Ureter (tissue), 1 donor: ENCODE results near the gene AGBL2. TPM values are rescaled to one million over a fixed set of nuclear protein-coding genes. Genes with fewer than 3 reads are reported as not detected.

ENCODE experiments used
- DNase-seq: peaks from one replicate; pipeline ENCODE4 v3.0.0-alpha.2; 2020; ENCODE audit warnings: low spot score
- total RNA-seq: library from RNA; stranded (reverse); gene quantifications from one replicate; pipeline ENCODE4 v1.2.4, GENCODE V29; 2023
- donor health status: DM: yes; HTN: yes; CAD: no.

Gene AGBL2
- total RNA-seq, 1 donor from 2014 or later = 4.9 TPM

DNA sequence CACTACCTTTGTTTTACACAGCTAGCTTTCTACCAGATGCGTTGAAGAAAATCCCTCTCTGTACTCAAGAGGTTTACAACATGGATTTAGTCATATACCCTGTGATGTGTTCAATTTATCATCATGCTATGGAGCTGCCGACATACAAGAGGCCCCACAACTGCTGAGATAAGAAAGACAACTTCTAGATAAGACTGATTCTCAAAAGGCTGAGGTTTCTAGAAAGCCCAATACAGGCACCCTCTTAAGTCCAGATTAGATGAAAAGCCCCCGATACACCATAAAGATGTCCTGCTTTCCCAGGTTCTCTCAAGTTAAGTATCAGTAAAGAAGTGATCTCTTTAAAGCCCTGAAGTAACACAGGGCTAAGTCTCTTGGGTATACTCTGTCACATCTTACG is 87.1 kb downstream of the AGBL2 start:
- DNase-seq = no peak

DNA sequence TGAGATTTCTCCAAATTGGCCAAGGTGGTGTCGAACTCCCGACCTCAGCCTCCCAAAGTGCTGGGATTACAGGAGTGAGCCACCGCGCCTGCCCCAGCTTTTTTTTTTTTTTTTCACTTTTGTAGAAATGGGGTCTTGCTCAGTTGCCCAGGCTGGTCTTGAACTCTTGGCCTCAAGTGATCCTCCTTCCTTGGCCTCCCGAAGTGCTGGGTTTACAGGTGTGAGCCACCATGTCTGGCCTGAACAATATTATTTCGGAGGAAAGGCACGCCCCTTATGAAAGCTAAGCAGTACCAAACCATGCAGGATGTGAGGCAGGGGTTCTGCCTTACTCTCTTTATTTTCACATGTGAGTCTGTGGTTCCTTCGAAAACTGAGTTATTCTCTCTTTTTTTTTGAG is 88.9 kb downstream of the AGBL2 start:
- DNase-seq = no peak

DNA sequence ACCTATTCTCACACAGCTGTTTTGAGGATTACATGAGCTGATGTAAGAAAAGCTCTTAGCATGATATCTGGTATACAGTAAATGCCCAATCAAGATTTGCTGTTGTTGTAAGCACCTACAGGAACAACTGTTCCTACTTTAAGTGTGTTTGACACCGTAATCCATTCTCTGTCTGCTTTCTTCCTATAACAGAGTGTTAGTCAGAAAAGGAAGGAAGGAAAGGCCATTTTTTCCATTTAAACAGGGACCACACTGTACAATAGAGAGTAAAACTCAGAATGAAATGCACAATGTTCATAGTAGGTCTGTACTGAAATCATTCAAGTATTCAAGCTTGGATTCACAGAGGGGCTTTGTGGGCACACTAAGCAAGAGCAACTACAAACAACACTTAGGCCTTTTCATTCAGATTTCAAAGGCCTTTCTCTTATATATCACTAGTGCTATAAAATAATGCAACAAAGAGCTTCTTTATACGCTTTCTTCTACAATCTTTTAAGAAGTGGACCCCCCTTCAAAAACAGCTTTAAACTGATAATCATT is 94.3 kb downstream of the AGBL2 start:
- no peak for DNase-seq

DNA sequence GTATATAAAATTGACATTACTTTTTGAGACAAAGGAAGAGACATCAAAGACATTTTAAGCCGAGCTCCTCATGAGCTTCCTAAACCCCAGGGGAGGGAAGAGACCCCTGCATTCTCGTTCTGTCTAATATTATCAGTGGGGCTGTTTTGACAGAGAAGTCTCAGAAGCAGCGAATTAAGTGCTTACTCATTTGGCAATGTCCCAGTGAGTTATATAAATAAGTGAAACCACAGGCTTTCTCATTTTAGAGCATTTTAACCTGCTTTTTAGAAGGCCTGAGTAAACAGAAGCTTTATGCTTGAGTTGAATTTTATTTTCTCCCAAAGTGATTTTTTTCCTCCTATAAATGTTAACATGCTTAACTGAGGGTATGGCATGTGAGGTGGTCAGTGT is 97.8 kb downstream of the AGBL2 start:
- DNase-seq = no peak

DNA sequence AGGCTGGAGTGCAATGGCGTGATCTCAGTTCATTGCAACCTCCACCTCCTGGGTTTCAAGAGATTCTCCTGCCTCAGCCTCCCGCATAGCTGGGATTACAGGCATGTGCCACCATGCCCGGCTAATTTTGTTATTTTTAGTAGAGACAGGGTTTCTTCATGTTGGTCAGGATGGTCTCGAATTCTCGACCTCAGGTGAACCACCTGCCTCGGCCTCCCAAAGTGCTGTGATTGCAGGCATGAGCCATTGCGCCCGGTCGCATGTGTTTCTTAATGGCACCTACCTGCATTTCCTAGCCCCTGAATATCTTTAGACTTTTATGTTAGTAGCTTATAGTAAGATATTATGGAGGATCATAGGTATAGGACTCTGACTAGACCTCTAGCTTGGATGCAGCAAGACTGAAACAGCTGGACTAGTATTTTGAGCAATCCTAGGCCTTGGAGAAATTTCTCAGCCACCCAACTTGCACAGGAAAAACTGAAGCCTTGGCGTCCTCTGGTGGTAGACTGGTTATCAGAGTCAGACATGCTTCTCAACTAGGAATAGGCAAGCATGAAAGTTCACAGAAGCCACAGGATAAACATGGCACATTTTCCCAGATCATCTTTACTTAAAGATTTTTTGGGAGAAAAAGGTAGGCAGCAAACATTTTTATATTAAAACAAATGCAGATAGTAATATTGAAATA is 98.3 kb downstream of the AGBL2 start:
- DNase-seq = peak; percentile 50

DNA sequence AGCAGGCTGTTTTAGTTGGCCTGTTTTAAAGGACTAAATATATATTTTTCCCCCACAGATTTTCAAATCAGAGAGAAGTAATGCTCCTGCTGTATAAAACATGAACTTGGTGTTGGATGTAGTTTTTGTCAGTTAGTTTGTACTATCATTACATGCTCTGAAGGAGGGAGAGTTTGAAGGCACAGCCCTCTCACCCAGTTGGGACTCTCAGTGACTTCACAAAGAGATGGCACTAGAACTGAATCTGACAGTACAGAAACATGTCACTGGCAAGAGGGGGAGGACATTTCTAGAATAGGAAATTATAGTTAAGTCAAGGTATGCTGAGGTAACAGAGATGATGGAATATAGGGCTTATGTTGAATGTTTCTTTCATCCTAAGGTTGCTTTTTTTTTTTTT is 99.9 kb downstream of the AGBL2 start:
- DNase-seq = no peak

DNA sequence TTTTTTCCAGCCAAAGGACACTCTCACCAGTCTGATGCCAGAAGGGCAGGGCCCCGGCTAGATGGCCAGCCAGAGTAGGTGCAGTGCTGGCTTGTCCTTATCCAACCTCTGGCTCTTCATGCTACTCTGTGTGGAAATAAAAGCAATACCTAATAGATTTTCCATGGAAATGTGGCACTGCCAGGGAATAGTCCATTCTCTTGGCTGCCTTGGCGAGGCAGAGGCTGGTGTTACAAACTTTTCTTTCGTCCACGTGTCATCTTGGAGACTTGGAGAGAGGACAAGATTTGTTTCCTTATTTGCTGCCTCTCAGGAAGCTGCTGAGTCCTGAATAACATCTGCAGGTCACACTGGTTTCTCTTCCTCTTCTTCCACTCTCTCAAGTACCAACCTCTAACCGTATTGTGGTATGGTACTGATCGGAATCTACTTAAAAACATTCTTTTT is 103.8 kb downstream of the AGBL2 start:
- no peak for DNase-seq

DNA sequence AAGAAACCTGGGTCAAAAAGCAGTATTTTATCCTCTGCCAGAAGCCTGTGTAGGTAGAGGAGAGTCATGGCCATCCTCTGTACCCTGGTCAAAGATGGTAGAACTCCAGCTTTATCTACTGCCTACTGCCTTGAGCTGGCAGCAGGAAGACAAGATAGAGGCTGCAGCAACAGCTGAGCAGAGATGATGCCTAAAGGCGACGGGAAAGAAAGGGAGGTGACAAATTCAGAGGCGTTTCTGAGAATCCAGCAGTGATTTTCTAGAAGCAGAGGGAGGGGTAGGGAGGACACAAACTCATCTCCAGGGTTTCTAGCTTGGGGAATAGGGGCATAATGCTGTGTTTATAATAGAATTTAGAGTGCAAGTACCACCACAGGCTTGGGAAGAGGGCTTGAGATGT is 105.5 kb downstream of the AGBL2 start:
- DNase-seq = no peak

Other genes starting within 250 kb of the AGBL2 start
- 149 TPM for gene CELF1, start 162.2 kb downstream of the AGBL2 start, total RNA-seq
- gene PTPMT1, start 149.8 kb downstream of the AGBL2 start, total RNA-seq = 26.8 TPM
- gene KBTBD4, start 136.4 kb downstream of the AGBL2 start, total RNA-seq = 17.5 TPM
- gene NDUFS3, start 136.3 kb downstream of the AGBL2 start, total RNA-seq = 95.5 TPM
- 0.29 TPM for gene FAM180B, start 128.7 kb downstream of the AGBL2 start, total RNA-seq
- 1.4 TPM for gene C1QTNF4, start 121.0 kb downstream of the AGBL2 start, total RNA-seq
- 70.7 TPM for gene MTCH2, start 72.8 kb downstream of the AGBL2 start, total RNA-seq
- 193 TPM for gene FNBP4, start 52.0 kb upstream of the AGBL2 start, total RNA-seq
- gene NUP160, start 133.0 kb upstream of the AGBL2 start, total RNA-seq = 49.0 TPM